Subcutaneous adipose tissue (tissue), 4 donors: ENCODE measurements around the gene RHOU. TPM values are rescaled to one million over a fixed set of nuclear protein-coding genes. Genes with fewer than 3 reads are reported as not detected.

Experiments
- CTCF ChIP-seq: fragments of 450-650 bp; IDR thresholded peaks from one replicate; pipeline ENCODE4 v1.5.1; 2016; ENCODE audit warnings: low read depth, mild to moderate bottlenecking, control low read depth, antibody characterized with exemption, moderate library complexity
- total RNA-seq, 4 donors: library from RNA; depleted of rRNA; stranded (reverse); fragments of >200 nt; gene quantifications; one replicate each; pipeline ENCODE4 v1.1.0, GENCODE V29; 2016

The RHOU gene
- total RNA-seq, 4 donors from 2014 or later = 15.0 to 27.0 (median 20.3) TPM

- no peak for TF ChIP-seq CTCF
Measured at GRCh38 chr1:228737601-228738041, 2.3 kb downstream of the RHOU start.

- no peak for TF ChIP-seq CTCF
Measured at GRCh38 chr1:228739826-228740225, 4.5 kb downstream of the RHOU start.

- TF ChIP-seq CTCF = no peak
Measured at GRCh38 chr1:228740543-228741317, 5.5 kb downstream of the RHOU start.

- TF ChIP-seq CTCF = no peak
Measured at GRCh38 chr1:228742281-228742860, 7.1 kb downstream of the RHOU start.

- no peak for TF ChIP-seq CTCF
Measured at GRCh38 chr1:228743405-228743804, 8.1 kb downstream of the RHOU start.

GRCh38 chr1:228744356-228744755 lies 9.1 kb downstream of the RHOU start:
- TF ChIP-seq CTCF = no peak

GRCh38 chr1:228744918-228745317 lies 9.6 kb downstream of the RHOU start:
- no peak for TF ChIP-seq CTCF
